GM21367 (cell line): ENCODE results near the gene LRP1B.

Experiments used
- ATAC-seq: cut with Tn5 transposase; IDR thresholded peaks from one replicate; pipeline ENCODE4 v1.9.1; 2021; ENCODE audit not compliant: unreplicated experiment

The LRP1B gene

GRCh38 chr2:142042536-142043199 lies 88.1 kb downstream of the LRP1B start:
- no peak for ATAC-seq

GRCh38 chr2:142041996-142042395 lies 88.8 kb downstream of the LRP1B start:
- ATAC-seq = no peak

- ATAC-seq = no peak
Measured at GRCh38 chr2:142041105-142041504, 89.7 kb downstream of the LRP1B start.

GRCh38 chr2:142040556-142040955 lies 90.3 kb downstream of the LRP1B start:
- ATAC-seq = no peak

GRCh38 chr2:142038826-142039225 lies 92.0 kb downstream of the LRP1B start:
- no peak for ATAC-seq

GRCh38 chr2:142037744-142038143 lies 93.1 kb downstream of the LRP1B start:
- no peak for ATAC-seq

GRCh38 chr2:142037066-142037465 lies 93.8 kb downstream of the LRP1B start:
- no peak for ATAC-seq

- no peak for ATAC-seq
Measured at GRCh38 chr2:142033393-142033792, 97.4 kb downstream of the LRP1B start.

- no peak for ATAC-seq
Measured at GRCh38 chr2:142031656-142032055, 99.2 kb downstream of the LRP1B start.

GRCh38 chr2:142030735-142031134 lies 100.1 kb downstream of the LRP1B start:
- no peak for ATAC-seq

- no peak for ATAC-seq
Measured at GRCh38 chr2:142029974-142030373, 100.8 kb downstream of the LRP1B start.

GRCh38 chr2:142025394-142025793 lies 105.4 kb downstream of the LRP1B start:
- ATAC-seq = no peak

- no peak for ATAC-seq
Measured at GRCh38 chr2:142020368-142020767, 110.4 kb downstream of the LRP1B start.

- ATAC-seq = no peak
Measured at GRCh38 chr2:142014536-142014935, 116.3 kb downstream of the LRP1B start.

- no peak for ATAC-seq
Measured at GRCh38 chr2:142012797-142013196, 118.0 kb downstream of the LRP1B start.

GRCh38 chr2:142010477-142011270 lies 120.1 kb downstream of the LRP1B start:
- no peak for ATAC-seq

GRCh38 chr2:142008135-142008744 lies 122.6 kb downstream of the LRP1B start:
- no peak for ATAC-seq

GRCh38 chr2:141994066-141994465 lies 136.8 kb downstream of the LRP1B start:
- ATAC-seq = no peak

GRCh38 chr2:141992695-141993094 lies 138.1 kb downstream of the LRP1B start:
- ATAC-seq = no peak

GRCh38 chr2:141968433-141968832 lies 162.4 kb downstream of the LRP1B start:
- ATAC-seq = no peak

- no peak for ATAC-seq
Measured at GRCh38 chr2:141967980-141968379, 162.8 kb downstream of the LRP1B start.

GRCh38 chr2:141967503-141967902 lies 163.3 kb downstream of the LRP1B start:
- no peak for ATAC-seq
